Endothelial cell (in vitro differentiated cells): Measurements from ENCODE around the gene CDH3. TPM values are rescaled to one million over a fixed set of nuclear protein-coding genes. Genes with fewer than 3 reads are reported as not detected.

Source experiments
- DNase-seq: peaks from one replicate; pipeline ENCODE4 v3.0.0; 2021; ENCODE audit warnings: low spot score
- H3K27ac Mint-ChIP-seq: one replicate; pipeline ENCODE4 v1.8.0; 2021; ENCODE audit warnings: mixed read lengths, inconsistent platforms; ENCODE audit not compliant: unreplicated experiment
- H3K27me3 Mint-ChIP-seq: one replicate; pipeline ENCODE4 v1.8.0; 2021; ENCODE audit warnings: mild to moderate bottlenecking, moderate library complexity, mixed read lengths, inconsistent platforms; ENCODE audit not compliant: unreplicated experiment
- H3K36me3 Mint-ChIP-seq: one replicate; pipeline ENCODE4 v1.8.0; 2021; ENCODE audit warnings: mild to moderate bottlenecking, low read depth, mixed read lengths, inconsistent platforms; ENCODE audit not compliant: unreplicated experiment
- H3K4me1 Mint-ChIP-seq: one replicate; pipeline ENCODE4 v1.8.0; 2021; ENCODE audit warnings: mild to moderate bottlenecking, mixed read lengths, inconsistent platforms; ENCODE audit not compliant: unreplicated experiment
- H3K4me3 Mint-ChIP-seq: one replicate; pipeline ENCODE4 v1.8.0; 2021; ENCODE audit warnings: mild to moderate bottlenecking, mixed read lengths, inconsistent platforms; ENCODE audit not compliant: unreplicated experiment
- H3K9me3 Mint-ChIP-seq: one replicate; pipeline ENCODE4 v1.8.0; 2021; ENCODE audit warnings: mixed read lengths, inconsistent platforms; ENCODE audit not compliant: unreplicated experiment
- total RNA-seq: library from RNA; stranded (reverse); fragmentation: NEBNext Ultra II Directional; extraction: Animal tissue kit (Norgen Biotek cat#: 25700); gene quantifications from one replicate; pipeline ENCODE4 v1.2.1, GENCODE V29; 2021; ENCODE audit not compliant: unreplicated experiment
- TF ChIP-seq, protein P1 (sequence below): fragments of 200-600 bp; sonication (generic); IDR thresholded peaks from one replicate; pipeline ENCODE4 v1.5.0; 2021; ENCODE audit warnings: antibody characterized with exemption; ENCODE audit not compliant: unreplicated experiment

The CDH3 gene
- total RNA-seq, 1 donor from 2014 or later: 3.2 TPM

DNA sequence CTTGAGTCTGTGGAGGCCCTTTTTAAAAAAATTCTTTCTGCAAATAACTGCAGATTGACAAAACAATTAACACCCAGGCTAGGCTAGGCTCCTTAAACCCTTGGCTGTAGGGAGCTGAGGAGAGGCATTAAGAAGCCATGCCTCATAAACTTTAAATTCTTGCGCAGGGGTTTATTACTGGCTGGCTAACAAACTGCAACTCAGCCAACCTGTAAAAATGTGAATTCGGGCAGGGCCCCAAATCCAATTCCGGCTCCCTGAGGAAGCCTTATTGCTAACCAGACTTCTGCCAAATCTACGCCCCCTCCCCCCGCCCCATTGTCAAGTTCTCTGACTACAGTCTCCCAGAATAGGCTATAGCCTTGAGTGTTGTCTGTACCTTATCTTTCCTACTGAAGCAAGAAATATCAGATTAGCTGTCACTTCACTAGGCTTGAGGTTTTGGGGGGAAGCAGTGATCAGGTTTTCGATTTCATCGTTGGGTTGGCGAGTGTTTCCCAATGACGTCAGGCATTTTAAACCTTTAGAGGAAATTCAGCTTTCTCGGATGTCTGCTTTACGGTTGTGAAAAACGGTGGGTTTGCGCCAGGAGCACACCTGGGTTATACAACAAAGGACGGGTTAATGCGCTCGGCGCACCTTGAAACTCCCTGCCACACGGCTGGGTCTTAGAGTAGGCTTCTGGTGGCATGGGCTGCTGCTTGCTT lies 2.0 kb downstream of the CDH3 start:
- DNase-seq: no peak
- peaks cover 5% of the 10 kb centered on the region for H3K27me3 Mint-ChIP-seq
- no peak overlapping the region for H3K4me3 Mint-ChIP-seq
- H3K9me3 Mint-ChIP-seq: no peaks in the 10 kb centered on the region
- no peak overlapping the region for H3K27ac Mint-ChIP-seq
- peaks cover 4% of the 10 kb centered on the region for H3K4me1 Mint-ChIP-seq
- no peaks in the 10 kb centered on the region for H3K36me3 Mint-ChIP-seq
- TF ChIP-seq, protein P1, sequence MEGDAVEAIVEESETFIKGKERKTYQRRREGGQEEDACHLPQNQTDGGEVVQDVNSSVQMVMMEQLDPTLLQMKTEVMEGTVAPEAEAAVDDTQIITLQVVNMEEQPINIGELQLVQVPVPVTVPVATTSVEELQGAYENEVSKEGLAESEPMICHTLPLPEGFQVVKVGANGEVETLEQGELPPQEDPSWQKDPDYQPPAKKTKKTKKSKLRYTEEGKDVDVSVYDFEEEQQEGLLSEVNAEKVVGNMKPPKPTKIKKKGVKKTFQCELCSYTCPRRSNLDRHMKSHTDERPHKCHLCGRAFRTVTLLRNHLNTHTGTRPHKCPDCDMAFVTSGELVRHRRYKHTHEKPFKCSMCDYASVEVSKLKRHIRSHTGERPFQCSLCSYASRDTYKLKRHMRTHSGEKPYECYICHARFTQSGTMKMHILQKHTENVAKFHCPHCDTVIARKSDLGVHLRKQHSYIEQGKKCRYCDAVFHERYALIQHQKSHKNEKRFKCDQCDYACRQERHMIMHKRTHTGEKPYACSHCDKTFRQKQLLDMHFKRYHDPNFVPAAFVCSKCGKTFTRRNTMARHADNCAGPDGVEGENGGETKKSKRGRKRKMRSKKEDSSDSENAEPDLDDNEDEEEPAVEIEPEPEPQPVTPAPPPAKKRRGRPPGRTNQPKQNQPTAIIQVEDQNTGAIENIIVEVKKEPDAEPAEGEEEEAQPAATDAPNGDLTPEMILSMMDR: no peak

DNA sequence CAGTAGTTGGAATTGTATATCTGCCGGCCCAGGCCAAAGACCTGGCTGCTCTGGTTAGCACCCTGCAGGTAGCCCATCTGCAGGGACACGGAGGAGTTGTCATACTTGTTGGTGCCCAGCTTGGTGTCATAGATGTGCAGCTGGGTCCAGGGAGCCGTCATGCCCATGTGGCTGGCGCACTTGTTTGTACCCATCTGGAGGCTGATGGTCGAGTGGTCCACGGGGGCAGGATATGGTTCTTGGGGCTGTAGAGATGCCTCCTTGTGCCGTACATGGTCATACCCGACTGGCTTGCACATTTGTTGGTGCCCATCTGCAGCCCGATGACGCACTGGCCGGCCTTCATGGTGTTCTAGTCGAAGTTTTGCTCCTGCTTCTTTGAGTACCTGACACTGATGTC lies 6.0 kb downstream of the CDH3 start:
- DNase-seq: no peak
- Mint-ChIP-seq H3K4me1 (no peaks in the 10 kb centered on the region), H3K9me3 (no peaks in the 10 kb centered on the region), H3K36me3 (no peaks in the 10 kb centered on the region), H3K4me3 (no peak overlapping the region), H3K27ac (no peak overlapping the region), H3K27me3 (peaks cover 2% of the 10 kb centered on the region)
- TF ChIP-seq, protein P1: no peak

DNA sequence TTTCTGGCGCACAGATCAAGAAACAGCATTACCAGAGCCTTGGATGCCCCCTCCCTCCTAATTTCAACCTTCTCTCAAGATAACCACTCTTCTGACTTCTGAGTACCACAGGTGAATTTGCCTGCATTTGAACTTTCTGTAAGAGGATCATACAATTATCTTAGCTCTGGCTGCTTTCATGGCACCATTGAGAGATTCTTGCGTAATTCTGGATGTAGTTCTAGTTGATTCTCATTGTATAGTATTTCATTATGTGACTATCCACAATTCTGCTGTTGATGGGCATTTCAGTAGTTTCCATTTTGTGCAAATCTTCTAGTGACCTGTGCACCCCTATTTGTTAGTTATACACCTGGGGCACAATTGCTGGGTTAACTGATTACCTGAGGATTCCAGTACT lies 7.5 kb downstream of the CDH3 start:
- DNase-seq: no peak
- Mint-ChIP-seq H3K4me1 (no peaks in the 10 kb centered on the region), H3K36me3 (no peaks in the 10 kb centered on the region), H3K27me3 (peaks cover 2% of the 10 kb centered on the region), H3K27ac (no peak overlapping the region), H3K4me3 (no peak overlapping the region), H3K9me3 (no peaks in the 10 kb centered on the region)
- TF ChIP-seq, protein P1: no peak

DNA sequence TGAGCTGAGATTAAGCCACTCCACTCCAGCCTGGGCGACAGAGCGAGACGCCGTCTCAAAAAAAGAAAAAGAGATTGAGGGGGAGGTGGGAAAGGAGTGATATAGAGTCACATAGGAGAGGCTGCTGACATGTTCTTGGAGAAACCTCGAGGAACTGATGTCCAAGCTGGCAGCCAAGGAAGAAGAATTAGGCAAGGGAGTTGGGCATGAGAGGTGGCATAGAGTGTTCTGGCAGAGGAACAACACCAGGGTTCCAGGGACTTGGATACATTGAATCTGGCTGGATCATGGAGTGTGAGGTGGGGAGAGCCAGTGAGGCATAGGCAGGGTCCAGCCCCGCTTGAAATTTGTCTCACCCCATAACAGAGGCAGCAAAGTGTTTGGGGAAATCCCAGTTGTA lies 10.7 kb downstream of the CDH3 start:
- Mint-ChIP-seq H3K27me3 (peaks cover 2% of the 10 kb centered on the region), H3K36me3 (no peaks in the 10 kb centered on the region), H3K4me1 (no peaks in the 10 kb centered on the region), H3K4me3 (no peak overlapping the region), H3K9me3 (no peaks in the 10 kb centered on the region), H3K27ac (no peak overlapping the region)
- no peak for DNase-seq
- TF ChIP-seq, protein P1: no peak

DNA sequence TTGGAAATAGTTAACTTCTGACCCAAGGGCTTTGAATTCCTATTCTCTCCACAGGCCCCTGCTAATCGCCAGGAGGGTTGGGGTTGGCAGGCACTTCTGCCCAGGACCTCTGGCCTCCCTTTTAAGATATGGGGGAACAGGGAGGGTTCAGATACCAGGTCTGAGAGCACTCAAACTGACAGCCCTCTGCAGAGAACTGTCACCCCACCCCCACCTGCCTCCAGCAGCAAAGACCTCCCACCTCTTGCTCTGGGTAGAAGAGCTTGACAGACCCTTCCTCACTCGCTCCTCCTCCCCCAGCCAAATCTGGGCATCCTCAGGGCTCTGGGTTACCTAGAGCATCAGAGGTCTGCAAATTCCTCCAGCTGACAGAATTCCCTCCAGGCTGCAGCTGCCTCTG lies 11.6 kb downstream of the CDH3 start:
- no peaks in the 10 kb centered on the region for H3K36me3 Mint-ChIP-seq
- no peak for DNase-seq
- H3K4me3 Mint-ChIP-seq: no peak overlapping the region
- TF ChIP-seq, protein P1: no peak
- H3K27ac Mint-ChIP-seq: no peak overlapping the region
- no peaks in the 10 kb centered on the region for H3K4me1 Mint-ChIP-seq
- H3K9me3 Mint-ChIP-seq: no peaks in the 10 kb centered on the region
- H3K27me3 Mint-ChIP-seq: peaks cover 2% of the 10 kb centered on the region
